Upper lobe of left lung (tissue), 6 donors: ENCODE data around the gene LRRC15. TPM values are rescaled to one million over a fixed set of nuclear protein-coding genes. Genes with fewer than 3 reads are reported as not detected.
A peak's percentile ranks its signal among the peaks of the same experiment; 100 is the strongest.

ENCODE experiments used
- ATAC-seq, 2 donors: fragments of 200-7000 bp; cut with Tn5 transposase; one replicate each; pipeline ENCODE4 v1.9.1; 2022; ENCODE audit warnings: mild to moderate bottlenecking in 2 of 2, moderate library complexity in 2 of 2; ENCODE audit not compliant: low FRiP score in 2 of 2
- DNase-seq, 2 donors: peaks; one replicate each; pipeline ENCODE4 v3.0.0-alpha.2; 2019 to 2020
- H3K27ac ChIP-seq, 4 donors: fragments of 200-600 bp; sonication (generic); one replicate each; pipeline ENCODE4 v1.5.1; 2016 to 2019
- H3K27me3 ChIP-seq, 4 donors: fragments of 200-600 bp; sonication (generic); one replicate each; pipeline ENCODE4 v1.5.1; 2017 to 2019
- H3K36me3 ChIP-seq, 4 donors: fragments of 200-600 bp; sonication (generic); one replicate each; pipeline ENCODE4 v1.5.1; 2016 to 2019
- H3K4me1 ChIP-seq, 4 donors: fragments of 200-600 bp; sonication (generic); one replicate each; pipeline ENCODE4 v1.5.1; 2018 to 2019
- H3K4me3 ChIP-seq, 4 donors: fragments of 200-600 bp; sonication (generic); one replicate each; pipeline ENCODE4 v1.5.1; 2017 to 2019; ENCODE audit warnings: mild to moderate bottlenecking in 2 of 4, moderate library complexity in 1 of 4
- H3K9me3 ChIP-seq, 4 donors: fragments of 200-600 bp; sonication (generic); one replicate each; pipeline ENCODE4 v1.5.1; 2018 to 2019
- CTCF ChIP-seq, 6 experiments: fragments of 450-650 bp in 4 of 6; fragments of 200-600 bp in 2 of 6; sonication (generic) in 2 of 6; IDR thresholded peaks; one replicate each; pipeline ENCODE4 v1.5.1; 2016 to 2019; ENCODE audit warnings: antibody characterized with exemption in 6 of 6
- EP300 ChIP-seq, 4 donors: sonication (generic); formaldehyde crosslinking; IDR thresholded peaks; one replicate each; pipeline ENCODE4 v1.5.1; 2017; ENCODE audit warnings: antibody characterized with exemption in 4 of 4, control low read depth in 2 of 4
- POLR2A ChIP-seq, 4 donors: fragments of 450-650 bp; IDR thresholded peaks; one replicate each; pipeline ENCODE4 v1.5.1; 2016 to 2017; ENCODE audit warnings: antibody characterized with exemption in 4 of 4, mild to moderate bottlenecking in 2 of 4
- POLR2AphosphoS5 ChIP-seq, 2 donors: sonication (generic); formaldehyde crosslinking; IDR thresholded peaks; one replicate each; pipeline ENCODE4 v1.5.1; 2017; ENCODE audit warnings: antibody characterized with exemption in 2 of 2
- WGBS, 2 donors: methylation state at CpG; one replicate each; pipeline ENCODE4 v1.1.5; 2017 to 2018; 5-methylcytosine and 5-hydroxymethylcytosine counted together
- total RNA-seq, 6 donors: library from RNA; depleted of rRNA in 4 of 6; stranded (reverse); fragments of >200 nt in 4 of 6; gene quantifications; one replicate each; pipeline versions ENCODE4 v1.1.0 to v1.2.1, GENCODE V29; 2016 to 2021
- donor health status: DM: no; HTN: no; CAD: no; lungs with moderate emphysema.
- donor health status: DM: no; HTN: yes; CAD: no; lungs with severe emphysema.

LRRC15 gene
- total RNA-seq, 6 donors from 2014 or later, result 0.15 to 1.1 (median 1.0) TPM; not detected in 3

GRCh38 chr3:194316918-194317317, 52.6 kb downstream of the LRRC15 start:
- Histone ChIP-seq H3K9me3 (peaks cover 0 to 10% (median 4%) of the 10 kb centered on the region in 4 donors), H3K36me3 (no peaks in the 10 kb centered on the region), H3K27ac (no peak overlapping the region), H3K4me3 (no peak overlapping the region), H3K27me3 (no peaks in the 10 kb centered on the region), H3K4me1 (peaks cover 12 to 27% (median 19%) of the 10 kb centered on the region in 4 donors)
- DNase-seq, result peak in 1 of 2 donors; percentile 71
- ATAC-seq, result no peak
- TF ChIP-seq EP300 (IDR thresholded peaks at IDR 0.05) (no peak), POLR2A (IDR thresholded peaks at IDR 0.05) (no peak), POLR2AphosphoS5 (IDR thresholded peaks at IDR 0.05) (no peak), CTCF (IDR thresholded peaks at IDR 0.05) (no peak)
- WGBS, 2 donors, result 96 to 99% methylated on average over 4 to 6 of the region's 6 CpGs

GRCh38 chr3:194315965-194316361, 53.6 kb downstream of the LRRC15 start:
- Histone ChIP-seq H3K4me3 (peak overlapping the region in 3 of 4 donors; percentile 44 to 57 (median 57)), H3K9me3 (peaks cover 0 to 10% (median 4%) of the 10 kb centered on the region in 4 donors), H3K27ac (no peak overlapping the region), H3K27me3 (no peaks in the 10 kb centered on the region), H3K4me1 (peaks cover 12 to 27% (median 20%) of the 10 kb centered on the region in 4 donors), H3K36me3 (no peaks in the 10 kb centered on the region)
- ATAC-seq (peak in 1 of 2 donors; percentile 34), DNase-seq (no peak)
- WGBS, 2 donors, result 29% methylated on average over 17 of the region's 17 CpGs; no CpG with 5 or more reads in 1 of the 2 donors
- TF ChIP-seq POLR2AphosphoS5 (IDR thresholded peaks at IDR 0.05), result no peak
- peak in 1 of 6 experiments; percentile 28 for TF ChIP-seq CTCF (IDR thresholded peaks at IDR 0.05)
- no peak for TF ChIP-seq POLR2A (IDR thresholded peaks at IDR 0.05)

- peak overlapping the region; percentile 25 to 57 (median 50) for H3K4me3 ChIP-seq
- peaks cover 0 to 10% (median 4%) of the 10 kb centered on the region in 4 donors for H3K9me3 ChIP-seq
- DNase-seq, result peak; percentile 78 to 98
- ATAC-seq, result peak; percentile 84 to 92
- TF ChIP-seq EP300 (IDR thresholded peaks at IDR 0.05) (peak in 2 of 4 donors; percentile 34 to 38), CTCF (IDR thresholded peaks at IDR 0.05) (peak; percentile 90 to 98 (median 96)), POLR2AphosphoS5 (IDR thresholded peaks at IDR 0.05) (peak in 1 of 2 donors; percentile 45), POLR2A (IDR thresholded peaks at IDR 0.05) (no peak)
- H3K27ac ChIP-seq, result peak overlapping the region; percentile 24 to 68 (median 40)
- peaks cover 12 to 27% (median 20%) of the 10 kb centered on the region in 4 donors for H3K4me1 ChIP-seq
- 5 to 6% methylated on average over 20 to 23 of the region's 54 CpGs for WGBS, 2 donors
- H3K27me3 ChIP-seq, result no peaks in the 10 kb centered on the region
- H3K36me3 ChIP-seq, result no peaks in the 10 kb centered on the region
Measured at GRCh38 chr3:194315088-194315964, 54.2 kb downstream of the LRRC15 start.

GRCh38 chr3:194314388-194315068, 55.0 kb downstream of the LRRC15 start:
- ATAC-seq (no peak), DNase-seq (no peak)
- H3K27me3 ChIP-seq, result no peaks in the 10 kb centered on the region
- TF ChIP-seq EP300 (IDR thresholded peaks at IDR 0.05) (no peak), POLR2AphosphoS5 (IDR thresholded peaks at IDR 0.05) (no peak), POLR2A (IDR thresholded peaks at IDR 0.05) (no peak), CTCF (IDR thresholded peaks at IDR 0.05) (no peak)
- WGBS, 2 donors, result 81 to 89% methylated on average over 13 of the region's 13 CpGs
- H3K4me3 ChIP-seq, result no peak overlapping the region
- H3K9me3 ChIP-seq, result peaks cover 0 to 10% (median 4%) of the 10 kb centered on the region in 4 donors
- peaks cover 12 to 27% (median 20%) of the 10 kb centered on the region in 4 donors for H3K4me1 ChIP-seq
- peak overlapping the region in 2 of 4 donors; percentile 24 to 46 for H3K27ac ChIP-seq
- no peaks in the 10 kb centered on the region for H3K36me3 ChIP-seq
